ENCODE measurements around the gene NUB1. TPM values are rescaled to one million over a fixed set of nuclear protein-coding genes. Genes with fewer than 3 reads are reported as not detected.

Gene NUB1
- polyA plus RNA-seq, 1 experiment = 44.5 TPM

- POLR2A ChIA-PET = no interaction called here
Measured at GRCh38 chr7:151383638-151384351, 42.2 kb downstream of the NUB1 start.

GRCh38 chr7:151384352-151384697 lies 42.7 kb downstream of the NUB1 start:
- CTCF ChIA-PET = interaction anchor here (1.8 kb wide), 1 partner anchor 18 kb away, joined by 6 read pairs; no protein-coding TSS in a partner anchor
- Histone ChIP-seq H3K4me3 (ENCODE audit: low read depth, low read length) (no peak overlapping the region), H3K27me3 (ENCODE audit: control insufficient read depth, insufficient read depth, low read length) (peaks cover 15% of the 10 kb centered on the region), H3K36me3 (ENCODE audit: control insufficient read depth, insufficient read depth, low read length) (no peaks in the 10 kb centered on the region)
- POLR2A ChIA-PET = no interaction called here
- no peak for DNase-seq (ENCODE audit: low read depth)
- TF ChIP-seq CTCF (IDR thresholded peaks at IDR 0.05; ENCODE audit: insufficient read depth, low read depth, low read length) = no peak

More at GRCh38 chr7:151383638-151384351, 42.2 kb downstream of the NUB1 start:
- CTCF ChIA-PET = interaction anchor here (1.8 kb wide), 1 partner anchor 17 kb away, joined by 6 read pairs; no protein-coding TSS in a partner anchor
- Histone ChIP-seq H3K36me3 (ENCODE audit: control insufficient read depth, insufficient read depth, low read length) (no peaks in the 10 kb centered on the region), H3K27me3 (ENCODE audit: control insufficient read depth, insufficient read depth, low read length) (peaks cover 15% of the 10 kb centered on the region), H3K4me3 (ENCODE audit: low read depth, low read length) (no peak overlapping the region)
- DNase-seq (ENCODE audit: low read depth) = no peak
- TF ChIP-seq CTCF (IDR thresholded peaks at IDR 0.05; ENCODE audit: insufficient read depth, low read depth, low read length) = no peak

GRCh38 chr7:151384776-151385625 lies 43.4 kb downstream of the NUB1 start:
- POLR2A ChIA-PET = no interaction called here
- TF ChIP-seq CTCF (IDR thresholded peaks at IDR 0.05; ENCODE audit: insufficient read depth, low read depth, low read length) = no peak
- Histone ChIP-seq H3K36me3 (ENCODE audit: control insufficient read depth, insufficient read depth, low read length) (no peaks in the 10 kb centered on the region), H3K27me3 (ENCODE audit: control insufficient read depth, insufficient read depth, low read length) (peaks cover 15% of the 10 kb centered on the region), H3K4me3 (ENCODE audit: low read depth, low read length) (no peak overlapping the region)
- no peak for DNase-seq (ENCODE audit: low read depth)
- CTCF ChIA-PET = interaction anchor here (0.7 to 1.8 kb wide), 2 partner anchors 18 to 936 kb away, joined by 3 to 6 read pairs; no protein-coding TSS in a partner anchor

- Histone ChIP-seq H3K27me3 (ENCODE audit: control insufficient read depth, insufficient read depth, low read length) (peaks cover 15% of the 10 kb centered on the region), H3K36me3 (ENCODE audit: control insufficient read depth, insufficient read depth, low read length) (no peaks in the 10 kb centered on the region), H3K4me3 (ENCODE audit: low read depth, low read length) (no peak overlapping the region)
- ChIA-PET POLR2A (no interaction called here), CTCF (interaction anchor here (0.6 kb wide), 1 partner anchor 306 kb away, joined by 3 read pairs; no protein-coding TSS in a partner anchor)
- no peak for DNase-seq (ENCODE audit: low read depth)
- no peak for TF ChIP-seq CTCF (IDR thresholded peaks at IDR 0.05; ENCODE audit: insufficient read depth, low read depth, low read length)
Measured at GRCh38 chr7:151385626-151386300, 44.2 kb downstream of the NUB1 start.
